HUDEP-2 (cell line): ENCODE measurements around the gene PTPRK.

Experiments
- DNase-seq, 76 experiments: peaks; one replicate each; lab custom pipeline; 2025; ENCODE audit not compliant: unreplicated experiment in 76 of 76; lab: John Stamatoyannopoulos, UW

PTPRK gene

GRCh38 chr6:128256095-128256494, 264.3 kb downstream of the PTPRK start:
- no peak for DNase-seq

- no peak for DNase-seq
These were observed 267.8 kb downstream of the PTPRK start for GRCh38 chr6:128252341-128253176.

DNA sequence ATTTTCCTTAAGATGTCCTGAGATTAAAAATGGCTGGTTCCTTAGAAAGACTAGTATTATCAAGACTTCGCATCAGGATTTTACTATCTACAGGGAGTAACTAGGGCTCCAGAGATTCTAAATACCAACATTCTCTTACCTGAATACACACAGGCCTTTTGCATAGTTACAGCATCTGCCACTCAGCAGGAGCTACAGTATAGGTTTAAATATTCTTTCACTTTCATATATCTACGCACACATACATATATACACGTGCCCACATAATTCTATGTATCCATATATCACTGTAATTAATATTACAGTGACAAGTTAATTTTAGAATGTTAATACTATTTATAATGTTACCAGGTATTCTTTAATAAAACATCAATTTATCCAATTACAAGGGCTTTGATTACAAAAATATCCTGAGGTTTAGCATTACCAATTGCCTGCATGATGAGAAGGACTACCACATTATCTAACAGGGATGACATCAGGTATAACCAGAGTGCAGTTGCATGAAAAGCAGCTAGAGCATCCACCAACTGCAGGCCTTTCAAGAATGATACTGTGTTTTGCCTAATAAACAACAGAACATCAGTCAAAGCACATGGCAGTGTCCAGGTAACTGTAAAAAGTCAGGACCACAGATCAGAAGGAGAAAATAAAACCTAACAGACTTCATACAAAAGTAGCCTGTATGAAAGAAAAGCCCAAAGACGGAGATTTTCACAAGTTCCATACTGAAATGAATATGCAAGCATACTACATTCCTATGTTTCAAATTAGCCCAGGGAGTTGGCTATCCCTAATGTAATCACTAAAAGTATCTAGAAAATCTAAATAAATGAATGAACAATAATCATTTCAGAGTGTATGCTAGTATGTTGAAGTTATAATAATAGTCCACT, 268.7 kb downstream of the PTPRK start:
- no peak for DNase-seq

- no peak for DNase-seq
These were observed 269.9 kb downstream of the PTPRK start for GRCh38 chr6:128250370-128251070.

DNA sequence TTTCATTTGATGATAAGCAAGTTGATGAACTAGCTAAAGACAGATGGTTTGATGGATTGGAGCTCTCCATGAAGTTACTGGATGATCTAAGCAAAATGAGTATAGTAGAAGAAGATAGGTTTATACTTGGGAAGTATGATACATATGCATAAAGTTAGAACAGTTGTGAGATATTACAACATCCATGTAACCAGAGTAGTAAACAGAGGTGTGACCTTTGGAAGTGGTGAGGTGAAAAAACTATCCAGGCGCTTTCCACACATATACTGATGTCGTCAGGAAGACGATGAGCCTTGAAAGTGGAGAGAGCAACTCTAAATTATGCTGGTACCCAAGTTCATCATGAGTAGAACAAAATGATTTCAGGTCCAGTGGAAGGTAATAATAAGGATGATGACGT, 271.0 kb downstream of the PTPRK start:
- DNase-seq: no peak

GRCh38 chr6:128246472-128247260, 273.7 kb downstream of the PTPRK start:
- no peak for DNase-seq

GRCh38 chr6:128244751-128245405, 275.5 kb downstream of the PTPRK start:
- no peak for DNase-seq

DNA sequence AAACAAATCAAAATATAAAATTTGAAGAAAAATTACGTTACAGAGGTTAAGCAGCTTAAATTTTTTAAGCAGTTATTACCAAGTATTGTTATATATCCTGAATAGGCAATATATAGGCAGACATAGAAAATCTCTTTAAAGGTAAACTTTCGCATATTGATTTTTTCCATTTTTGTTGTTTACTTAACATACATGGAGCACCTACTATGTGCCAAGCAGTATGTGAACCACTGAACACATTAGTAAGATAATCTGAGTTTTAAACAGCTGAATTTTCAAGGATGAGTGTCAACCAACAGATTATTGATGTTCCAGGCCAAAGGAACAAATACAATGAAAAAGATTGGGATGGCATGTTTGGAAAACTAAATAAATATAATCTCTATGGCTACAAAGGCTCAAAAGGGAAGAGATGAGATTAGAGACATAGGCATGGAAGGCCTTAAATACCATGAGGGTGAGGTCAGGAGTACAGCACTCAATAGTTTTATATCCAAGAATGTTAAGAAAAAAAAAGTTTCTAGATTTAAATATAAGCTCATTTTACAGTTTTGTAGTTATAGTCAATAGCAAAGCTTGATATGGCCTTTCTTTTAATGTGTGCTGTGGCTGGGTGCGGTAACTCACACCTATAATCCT, 277.5 kb downstream of the PTPRK start:
- DNase-seq: no peak

- DNase-seq: no peak
These were observed 279.2 kb downstream of the PTPRK start for GRCh38 chr6:128241216-128241615.

- DNase-seq: no peak
These were observed 280.4 kb downstream of the PTPRK start for GRCh38 chr6:128240024-128240428.

DNA sequence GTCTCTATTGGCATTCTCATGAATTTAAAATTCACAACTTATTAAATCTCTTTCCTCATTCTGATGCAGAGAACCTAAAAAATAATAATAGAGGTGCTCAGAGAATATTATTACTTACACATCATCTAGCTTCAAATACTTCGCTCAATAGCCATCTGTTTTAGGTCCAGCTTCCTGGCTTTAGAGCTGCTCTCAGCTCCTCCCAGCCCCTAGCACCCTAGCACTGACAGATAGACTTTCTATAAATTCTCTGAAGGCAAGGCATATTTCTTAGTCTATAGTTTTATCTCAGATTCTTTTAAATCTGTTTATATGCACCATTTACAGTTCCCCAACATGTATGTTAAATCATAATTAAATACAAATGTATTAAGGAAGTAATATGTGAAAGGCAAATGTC, 281.3 kb downstream of the PTPRK start:
- no peak for DNase-seq

GRCh38 chr6:128238225-128238624, 282.2 kb downstream of the PTPRK start:
- no peak for DNase-seq

DNA sequence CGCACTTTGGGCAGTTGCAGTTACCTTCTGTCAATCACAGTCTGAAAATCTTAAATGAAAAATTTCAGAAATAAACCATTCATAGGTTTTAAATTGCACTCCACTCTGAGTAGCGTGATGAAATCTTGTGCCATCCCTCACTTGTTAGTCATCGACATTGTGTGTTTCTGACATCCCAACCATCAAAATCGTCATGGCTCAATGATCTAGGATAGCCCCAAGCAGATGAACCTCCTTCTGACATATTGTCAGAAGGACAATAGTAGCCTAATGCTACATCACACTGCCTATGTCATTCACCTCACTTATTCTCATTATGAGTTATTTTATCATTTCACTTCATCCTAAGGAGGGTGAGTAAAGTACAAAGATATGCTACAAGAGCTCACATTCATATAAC, 284.8 kb downstream of the PTPRK start:
- DNase-seq: no peak

DNA sequence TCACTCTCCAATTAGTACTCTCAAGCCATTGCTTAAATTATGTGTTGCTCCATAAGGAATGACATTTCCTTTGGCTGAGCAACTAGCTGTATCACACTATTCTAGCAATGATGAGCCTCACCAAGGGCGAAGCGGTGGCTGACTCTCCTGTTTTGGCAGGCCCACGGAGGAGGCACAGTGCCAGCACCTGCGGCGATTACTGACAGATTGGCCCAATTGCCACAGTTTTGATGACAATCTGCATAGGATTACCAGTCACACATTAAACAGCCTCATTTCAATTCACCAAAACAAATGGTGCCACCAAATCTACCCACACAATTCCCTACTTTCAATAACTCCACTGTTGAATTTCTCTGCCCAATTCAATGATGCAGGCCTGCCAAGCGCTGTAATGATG, 286.9 kb downstream of the PTPRK start:
- no peak for DNase-seq

DNA sequence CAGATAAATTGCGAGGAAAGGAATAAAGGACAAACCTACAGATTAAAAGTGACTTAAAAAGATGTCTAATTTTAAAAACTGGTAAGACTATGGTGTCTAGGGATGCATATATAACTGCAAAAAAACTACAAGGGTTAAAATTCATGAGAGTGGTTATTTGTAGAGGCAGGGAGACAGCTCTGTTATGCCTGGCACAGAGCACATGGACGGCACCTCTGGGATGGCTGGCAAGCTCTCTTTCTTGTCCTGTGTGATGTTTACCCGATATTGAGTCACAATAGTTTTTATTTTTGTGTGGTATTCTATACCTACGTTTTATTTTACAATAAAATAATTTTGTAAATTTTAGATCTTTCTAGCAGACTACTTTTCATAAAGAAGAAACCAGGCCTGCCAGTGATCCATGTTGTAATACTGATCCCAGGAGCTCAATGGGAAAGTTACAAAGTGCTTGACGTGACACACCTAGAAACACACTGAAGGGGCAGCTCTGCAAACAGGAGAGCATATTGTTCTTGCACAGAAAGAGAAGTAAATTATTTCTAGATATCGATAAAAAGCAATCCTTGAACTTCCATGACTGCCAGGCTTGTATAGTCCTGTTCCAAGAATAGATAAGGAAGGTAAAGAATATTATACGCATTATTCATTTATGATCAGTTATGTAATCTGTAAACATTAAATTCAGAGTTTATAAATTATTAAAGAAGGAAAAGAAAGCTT, 290.0 kb downstream of the PTPRK start:
- no peak for DNase-seq

DNA sequence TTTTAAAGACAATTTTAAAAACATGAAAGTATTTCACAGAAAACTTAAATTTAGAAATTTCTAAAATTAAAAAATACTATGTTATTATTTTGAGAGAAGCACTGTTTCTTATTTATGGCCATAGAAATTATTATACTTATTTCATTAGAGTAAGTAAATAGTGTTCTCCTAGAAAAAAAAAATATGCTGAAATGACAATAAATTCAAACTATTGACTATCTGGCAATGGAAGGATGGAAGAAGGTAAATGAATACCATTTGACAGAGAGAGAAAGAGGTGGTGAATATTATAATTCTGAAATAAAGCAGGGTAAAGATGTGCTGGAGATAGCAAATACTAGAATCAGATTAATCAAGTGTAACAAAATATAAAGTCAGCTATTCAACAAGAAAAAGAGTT, 294.8 kb downstream of the PTPRK start:
- no peak for DNase-seq

- DNase-seq: no peak
These were observed 303.5 kb downstream of the PTPRK start for GRCh38 chr6:128216917-128217316.

DNA sequence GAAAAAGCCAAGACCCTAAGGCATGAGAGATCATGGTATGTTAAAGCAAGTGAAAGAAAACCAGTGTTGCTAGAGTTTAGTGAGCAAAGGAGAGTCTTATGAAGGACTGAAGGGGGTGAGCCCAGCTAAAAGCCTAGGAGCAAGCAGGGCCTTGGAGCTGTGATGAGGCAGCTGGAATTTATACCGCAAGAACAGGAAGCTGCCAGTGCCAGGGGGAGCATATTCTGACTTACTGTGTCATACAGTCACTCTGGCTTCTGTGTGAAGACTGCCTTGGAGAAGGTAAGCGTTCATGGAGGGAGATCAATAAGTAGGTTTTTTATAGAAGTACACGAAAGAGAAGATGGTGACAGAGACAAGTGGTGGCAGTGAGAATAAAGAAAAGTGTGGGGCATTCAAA, 310.6 kb downstream of the PTPRK start:
- no peak for DNase-seq
